Right lobe of liver (tissue), 6 donors: Measurements from ENCODE around the gene GLS. TPM values are rescaled to one million over a fixed set of nuclear protein-coding genes. Genes with fewer than 3 reads are reported as not detected.

ENCODE experiments used
- ATAC-seq, 4 donors: fragments of 200-7000 bp; cut with Tn5 transposase; one replicate each; pipeline ENCODE4 v1.9.1; 2020; ENCODE audit warnings: mild to moderate bottlenecking in 4 of 4, moderate library complexity in 4 of 4
- DNase-seq, 3 donors: peaks; one replicate each; pipeline ENCODE4 v3.0.0-alpha.2; 2020
- H3K27ac ChIP-seq, 3 donors: fragments of 200-600 bp; one replicate each; pipeline ENCODE4 v1.8.0; 2022
- H3K27me3 ChIP-seq, 2 donors: fragments of 200-600 bp; one replicate each; pipeline ENCODE4 v1.8.0; 2022
- H3K36me3 ChIP-seq, 4 donors: fragments of 200-600 bp; sonication (generic) in 1 of 4; one replicate each; pipeline versions ENCODE4 v1.5.1 to v1.8.0; 2017 to 2022; ENCODE audit warnings: control low read depth in 1 of 4
- H3K4me1 ChIP-seq, 4 donors: fragments of 200-600 bp; sonication (generic) in 1 of 4; one replicate each; pipeline versions ENCODE4 v1.5.1 to v1.8.0; 2017 to 2022; ENCODE audit warnings: control low read depth in 1 of 4
- H3K4me3 ChIP-seq, 3 donors: fragments of 200-600 bp; one replicate each; pipeline ENCODE4 v1.8.0; 2022
- H3K9me3 ChIP-seq, 4 donors: fragments of 200-600 bp; sonication (generic) in 1 of 4; one replicate each; pipeline versions ENCODE4 v1.5.1 to v1.8.0; 2017 to 2022; ENCODE audit warnings: control low read depth in 1 of 4
- CTCF ChIP-seq, 4 donors: fragments of 200-600 bp in 3 of 4; fragments of 450-650 bp in 1 of 4; IDR thresholded peaks; one replicate each; pipeline versions ENCODE4 v1.5.1 to v1.8.0; 2016 to 2022; ENCODE audit warnings: antibody characterized with exemption in 4 of 4, mild to moderate bottlenecking in 2 of 4
- POLR2A ChIP-seq: fragments of 450-650 bp; IDR thresholded peaks from one replicate; pipeline ENCODE4 v1.6.1; 2017; ENCODE audit warnings: antibody characterized with exemption, mild to moderate bottlenecking
- WGBS: methylation state at CpG from one replicate; pipeline ENCODE4 v1.1.6; 2018; ENCODE audit warnings: low coverage, low lambda C conversion rate; ENCODE audit not compliant: insufficient coverage; ENCODE audit errors: missing lambda C conversion rate; 5-methylcytosine and 5-hydroxymethylcytosine counted together
- intact Hi-C, 2 donors: fragments of 100-400 bp; cut with DNase I; formaldehyde crosslinking; loops; one replicate each; pipeline versions ENCODE4 v1.11.2 to v1.14.1; 2022
- total RNA-seq, 6 experiments: library from RNA; depleted of rRNA in 2 of 6; stranded (reverse); fragments of >200 nt in 2 of 6; fragmentation: NEBNext Ultra II Directional in 3 of 6; extraction: Animal tissue kit (Norgen Biotek cat#: 25700) in 3 of 6; gene quantifications; one replicate each; pipeline versions ENCODE4 v1.1.0 to v1.2.4, GENCODE V29; 2016 to 2023
- donor health status: DM: no; HTN: yes; CAD: no.
- donor health status: DM: no; HTN: no; CAD: no.
- donor health status: DM: no; HTN: no; CAD: no.
- donor health status: DM: no; HTN: yes; CAD: no.
- donor health status: DM: no; HTN: yes; CAD: no.

Gene GLS
- total RNA-seq, 6 experiments from 2014 or later = 6.6 to 25.0 (median 16.9) TPM

GRCh38 chr2:190908532-190908931 lies 27.9 kb downstream of the GLS start:
- ATAC-seq = no peak
- intact Hi-C loops = no loop called here

GRCh38 chr2:190909680-190910079 lies 29.1 kb downstream of the GLS start:
- no peak for DNase-seq
- H3K4me3 ChIP-seq = no peak overlapping the region
- ATAC-seq = no peak
- TF ChIP-seq CTCF (IDR thresholded peaks at IDR 0.05) (no peak), POLR2A (no peak)
- no peak overlapping the region for H3K27ac ChIP-seq
- H3K4me1 ChIP-seq = no peaks in the 10 kb centered on the region
- WGBS = 87% methylated on average over 2 of the region's 2 CpGs
- no peaks in the 10 kb centered on the region for H3K36me3 ChIP-seq
- H3K9me3 ChIP-seq = no peaks in the 10 kb centered on the region
- intact Hi-C loops = no loop called here
- no peaks in the 10 kb centered on the region for H3K27me3 ChIP-seq

More at GRCh38 chr2:190908532-190908931, 27.9 kb downstream of the GLS start:
- H3K36me3 ChIP-seq = no peaks in the 10 kb centered on the region
- H3K27me3 ChIP-seq = no peaks in the 10 kb centered on the region
- TF ChIP-seq POLR2A (no peak), CTCF (IDR thresholded peaks at IDR 0.05) (no peak)
- 91% methylated on average over 5 of the region's 5 CpGs for WGBS
- H3K4me1 ChIP-seq = no peaks in the 10 kb centered on the region
- no peak for DNase-seq
- no peak overlapping the region for H3K27ac ChIP-seq
- no peak overlapping the region for H3K4me3 ChIP-seq
- H3K9me3 ChIP-seq = no peaks in the 10 kb centered on the region

GRCh38 chr2:190910341-190911136 lies 29.9 kb downstream of the GLS start:
- TF ChIP-seq CTCF (IDR thresholded peaks at IDR 0.05) (no peak), POLR2A (no peak)
- ATAC-seq (no peak), DNase-seq (no peak)
- H3K4me3 ChIP-seq = no peak overlapping the region
- no peaks in the 10 kb centered on the region for H3K36me3 ChIP-seq
- no peaks in the 10 kb centered on the region for H3K9me3 ChIP-seq
- no peak overlapping the region for H3K27ac ChIP-seq
- 39% methylated on average over 3 of the region's 3 CpGs for WGBS
- no peaks in the 10 kb centered on the region for H3K27me3 ChIP-seq
- intact Hi-C loops = no loop called here
- no peaks in the 10 kb centered on the region for H3K4me1 ChIP-seq

- Histone ChIP-seq H3K27me3 (no peaks in the 10 kb centered on the region), H3K4me3 (no peak overlapping the region), H3K9me3 (no peaks in the 10 kb centered on the region), H3K4me1 (no peaks in the 10 kb centered on the region), H3K36me3 (no peaks in the 10 kb centered on the region), H3K27ac (no peak overlapping the region)
- DNase-seq (no peak), ATAC-seq (no peak)
- WGBS = 80% methylated on average over 3 of the region's 3 CpGs
- no peak for TF ChIP-seq CTCF (IDR thresholded peaks at IDR 0.05)
- no peak for TF ChIP-seq POLR2A
- intact Hi-C loops = no loop called here
These were observed 31.2 kb downstream of the GLS start for GRCh38 chr2:190911813-190912212.
